ENCODE results near the gene CPA4.

The CPA4 gene

GRCh38 chr7:130303127-130303526 lies 10.2 kb downstream of the CPA4 start:
- no peak overlapping the region for H3K27ac ChIP-seq (ENCODE audit: low read length)
- no peak overlapping the region for H2AFZ ChIP-seq (ENCODE audit: low read length)
- no peaks in the 10 kb centered on the region for H3K9me3 ChIP-seq (replicated peaks; ENCODE audit: insufficient read depth, low read length)
- no peak for DNase-seq
- H3K4me3 ChIP-seq (ENCODE audit: low read length), result no peak overlapping the region
- no peaks in the 10 kb centered on the region for H3K4me1 ChIP-seq (ENCODE audit: low read length)
- no peaks in the 10 kb centered on the region for H3K9me2 ChIP-seq (replicated peaks; ENCODE audit: insufficient read depth, low read length)
- no peak overlapping the region for H3K9ac ChIP-seq (ENCODE audit: low read length)
- H4K20me1 ChIP-seq (ENCODE audit: insufficient read depth, low read length), result no peaks in the 10 kb centered on the region
- H3K79me2 ChIP-seq (ENCODE audit: low read length), result no peaks in the 10 kb centered on the region
- no peak for TF ChIP-seq EZH2phosphoT487 (IDR thresholded peaks at IDR 0.05; ENCODE audit: low read length)
- TF ChIP-seq EZH2 (optimal IDR thresholded peaks at IDR 0.05; ENCODE audit: low read depth, low read length), result no peak
- no peak for TF ChIP-seq CTCF (IDR thresholded peaks at IDR 0.05; ENCODE audit: low read length)
- no peaks in the 10 kb centered on the region for H3K27me3 ChIP-seq (replicated peaks; ENCODE audit: insufficient read depth, low read length)
- no peak overlapping the region for H3K4me2 ChIP-seq (ENCODE audit: low read depth, low read length)
- H3F3A ChIP-seq (ENCODE audit: insufficient read depth, low read length), result no peaks in the 10 kb centered on the region
- H3K36me3 ChIP-seq (replicated peaks; ENCODE audit: insufficient read depth, low read length), result no peaks in the 10 kb centered on the region

DNA sequence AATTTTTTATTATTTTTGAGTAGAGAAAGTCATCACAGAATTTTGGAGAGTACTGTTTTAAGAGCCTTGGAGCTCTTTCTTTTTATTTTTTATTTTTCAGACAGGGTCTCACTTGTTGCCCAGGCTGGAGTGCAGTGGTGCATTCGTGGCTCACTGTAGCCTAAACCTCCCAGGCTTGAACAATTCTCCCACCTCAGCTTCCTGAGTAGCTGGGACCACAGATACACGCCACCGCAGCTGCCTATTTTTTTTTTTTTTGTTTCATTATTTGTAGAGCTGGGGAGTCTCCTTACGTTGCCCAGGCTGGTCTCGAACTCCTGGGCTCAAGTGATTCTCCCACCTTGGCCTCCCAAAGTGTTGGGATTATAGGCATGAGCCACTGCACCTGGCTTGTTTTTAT lies 10.6 kb downstream of the CPA4 start:
- no peaks in the 10 kb centered on the region for H3K79me2 ChIP-seq (ENCODE audit: low read length)
- H3K9ac ChIP-seq (ENCODE audit: low read length), result no peak overlapping the region
- TF ChIP-seq CTCF (IDR thresholded peaks at IDR 0.05; ENCODE audit: low read length) (no peak), EZH2phosphoT487 (IDR thresholded peaks at IDR 0.05; ENCODE audit: low read length) (no peak), EZH2 (optimal IDR thresholded peaks at IDR 0.05; ENCODE audit: low read depth, low read length) (no peak)
- no peaks in the 10 kb centered on the region for H3K9me3 ChIP-seq (replicated peaks; ENCODE audit: insufficient read depth, low read length)
- H3K4me3 ChIP-seq (ENCODE audit: low read length), result no peak overlapping the region
- H3K9me2 ChIP-seq (replicated peaks; ENCODE audit: insufficient read depth, low read length), result no peaks in the 10 kb centered on the region
- H3K4me2 ChIP-seq (ENCODE audit: low read depth, low read length), result no peak overlapping the region
- H3K27me3 ChIP-seq (replicated peaks; ENCODE audit: insufficient read depth, low read length), result no peaks in the 10 kb centered on the region
- no peaks in the 10 kb centered on the region for H3K4me1 ChIP-seq (ENCODE audit: low read length)
- no peaks in the 10 kb centered on the region for H3K36me3 ChIP-seq (replicated peaks; ENCODE audit: insufficient read depth, low read length)
- no peak for DNase-seq
- H3F3A ChIP-seq (ENCODE audit: insufficient read depth, low read length), result no peaks in the 10 kb centered on the region
- no peak overlapping the region for H2AFZ ChIP-seq (ENCODE audit: low read length)
- no peak overlapping the region for H3K27ac ChIP-seq (ENCODE audit: low read length)
- no peaks in the 10 kb centered on the region for H4K20me1 ChIP-seq (ENCODE audit: insufficient read depth, low read length)

DNA sequence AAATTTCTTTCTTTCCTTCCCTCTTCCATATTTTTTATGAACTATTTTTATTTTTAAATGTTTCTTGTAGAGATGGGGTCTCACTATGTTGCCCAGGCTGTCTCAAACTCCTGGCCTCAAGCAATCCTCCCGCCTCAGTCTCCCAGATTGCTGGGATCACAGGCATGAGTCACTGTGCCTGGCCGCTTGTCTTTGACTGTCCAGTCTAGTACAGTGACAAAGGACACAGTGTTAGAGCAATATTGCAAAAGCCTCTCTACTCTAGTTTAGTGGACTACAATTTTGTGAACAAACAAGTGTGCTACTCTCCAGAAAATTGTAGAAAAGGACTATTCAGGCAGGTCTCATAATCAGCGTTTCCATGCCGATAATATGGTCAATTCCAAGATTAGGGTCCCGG lies 11.0 kb downstream of the CPA4 start:
- no peak overlapping the region for H2AFZ ChIP-seq (ENCODE audit: low read length)
- no peak for DNase-seq
- H3K27me3 ChIP-seq (replicated peaks; ENCODE audit: insufficient read depth, low read length), result no peaks in the 10 kb centered on the region
- no peak overlapping the region for H3K9ac ChIP-seq (ENCODE audit: low read length)
- TF ChIP-seq EZH2phosphoT487 (IDR thresholded peaks at IDR 0.05; ENCODE audit: low read length) (no peak), EZH2 (optimal IDR thresholded peaks at IDR 0.05; ENCODE audit: low read depth, low read length) (no peak), CTCF (IDR thresholded peaks at IDR 0.05; ENCODE audit: low read length) (no peak)
- H4K20me1 ChIP-seq (ENCODE audit: insufficient read depth, low read length), result no peaks in the 10 kb centered on the region
- no peaks in the 10 kb centered on the region for H3K9me3 ChIP-seq (replicated peaks; ENCODE audit: insufficient read depth, low read length)
- H3K4me1 ChIP-seq (ENCODE audit: low read length), result no peaks in the 10 kb centered on the region
- no peaks in the 10 kb centered on the region for H3K9me2 ChIP-seq (replicated peaks; ENCODE audit: insufficient read depth, low read length)
- no peaks in the 10 kb centered on the region for H3K36me3 ChIP-seq (replicated peaks; ENCODE audit: insufficient read depth, low read length)
- H3K27ac ChIP-seq (ENCODE audit: low read length), result no peak overlapping the region
- no peaks in the 10 kb centered on the region for H3K79me2 ChIP-seq (ENCODE audit: low read length)
- H3K4me2 ChIP-seq (ENCODE audit: low read depth, low read length), result no peak overlapping the region
- no peaks in the 10 kb centered on the region for H3F3A ChIP-seq (ENCODE audit: insufficient read depth, low read length)
- H3K4me3 ChIP-seq (ENCODE audit: low read length), result no peak overlapping the region

All from MM.1S (cell line).